ENCODE data around the gene KLF17. TPM values are rescaled to one million over a fixed set of nuclear protein-coding genes. Genes with fewer than 3 reads are reported as not detected.

Gene KLF17
- polyA plus RNA-seq, 2 of the 4 experiments (the other 2 are of a cell fraction), result 0.16 to 0.40 TPM

- CTCF ChIA-PET, result interaction anchor here (0.7 kb wide), 1 partner anchor 271 kb away, joined by 3 read pairs; no protein-coding TSS in a partner anchor
- TF ChIP-seq KDM1A (IDR thresholded peaks at IDR 0.05; ENCODE audit: low read depth) (no peak), GATA3 (IDR thresholded peaks at IDR 0.05; ENCODE audit: borderline replicate concordance) (no peak), RAD21 (conservative IDR thresholded peaks at IDR 0.05 in 1 of 2, IDR thresholded peaks at IDR 0.05 in 1 of 2) (no peak), KDM5A (IDR thresholded peaks at IDR 0.05) (no peak), EHMT2 (IDR thresholded peaks at IDR 0.05; ENCODE audit: low read depth) (no peak), REST (IDR thresholded peaks at IDR 0.05) (no peak), EHF (CRISPR knock-in tag; IDR thresholded peaks at IDR 0.05) (no peak), SREBF2 (IDR thresholded peaks at IDR 0.05) (no peak), FOXS1 (CRISPR knock-in tag; IDR thresholded peaks at IDR 0.05) (no peak), HMGXB4 (CRISPR knock-in tag; IDR thresholded peaks at IDR 0.05; ENCODE audit: borderline replicate concordance) (no peak), ZNF302 (CRISPR knock-in tag; IDR thresholded peaks at IDR 0.05) (no peak), CEBPB (IDR thresholded peaks at IDR 0.05) (no peak), TFCP2L1 (CRISPR knock-in tag; IDR thresholded peaks at IDR 0.05) (no peak), ESRRA (IDR thresholded peaks at IDR 0.05; ENCODE audit: borderline replicate concordance, low read length) (no peak), TP53 (CRISPR knock-in tag; IDR thresholded peaks at IDR 0.05) (no peak), RCOR1 (IDR thresholded peaks at IDR 0.05; ENCODE audit: low read depth, low read length) (no peak), HOXB5 (CRISPR knock-in tag; IDR thresholded peaks at IDR 0.05) (no peak), HES2 (IDR thresholded peaks at IDR 0.05) (no peak)
- WGBS (ENCODE audit: missing lambda C conversion rate), result 19% methylated on average over 1 of the region's 1 CpG
These were observed 33.2 kb downstream of the KLF17 start for GRCh38 chr1:44151808-44152207.

GRCh38 chr1:44152692-44153091 is 34.1 kb downstream of the KLF17 start:
- Histone ChIP-seq H3K27ac (peak overlapping the region; percentile 64 to 70; a peak in 3 of 6 replicates), H3K9me3 (no peaks in the 10 kb centered on the region), H3K4me3 (no peak overlapping the region), H3K4me1 (peaks cover 35% of the 10 kb centered on the region), H3K4me2 (no peak overlapping the region)
- ATAC-seq (no peak), FAIRE-seq (no peak), DNase-seq (ENCODE audit: low read depth in 1 of 2, low spot score in 1 of 2) (no peak)
- WGBS (ENCODE audit: missing lambda C conversion rate), result 94% methylated on average over 1 of the region's 1 CpG
- ChIA-PET CTCF (no interaction called here), POLR2A (no interaction called here)
- TF ChIP-seq RFX5 (IDR thresholded peaks at IDR 0.05) (no peak), HES2 (IDR thresholded peaks at IDR 0.05) (no peak), GATA3 (IDR thresholded peaks at IDR 0.05; ENCODE audit: borderline replicate concordance) (no peak), CBX8 (IDR thresholded peaks at IDR 0.05) (no peak), ZC3H11A (IDR thresholded peaks at IDR 0.05) (no peak), PBX3 (IDR thresholded peaks at IDR 0.05) (no peak), ZSCAN20 (CRISPR knock-in tag; IDR thresholded peaks at IDR 0.05) (no peak), CHD4 (IDR thresholded peaks at IDR 0.05; ENCODE audit: borderline replicate concordance) (no peak), HEYL (CRISPR knock-in tag; IDR thresholded peaks at IDR 0.05) (no peak), KDM1A (IDR thresholded peaks at IDR 0.05; ENCODE audit: low read depth) (no peak), RNF2 (IDR thresholded peaks at IDR 0.05; ENCODE audit: borderline replicate concordance, low read depth) (no peak), MAX (IDR thresholded peaks at IDR 0.05) (no peak), CEBPB (IDR thresholded peaks at IDR 0.05) (no peak)

More at GRCh38 chr1:44151808-44152207, 33.2 kb downstream of the KLF17 start:
- DNase-seq (ENCODE audit: low read depth in 1 of 2, low spot score in 1 of 2) (no peak), FAIRE-seq (no peak), ATAC-seq (no peak)
- Histone ChIP-seq H3K4me1 (peaks cover 35% of the 10 kb centered on the region), H3K4me2 (no peak overlapping the region), H3K4me3 (no peak overlapping the region), H3K9me3 (no peaks in the 10 kb centered on the region), H3K27ac (peak overlapping the region; percentile 7 to 21; a peak in 3 of 6 replicates)
- POLR2A ChIA-PET, result no interaction called here

All from A549 (cell line).